ENCODE results near the gene PLAU.
"Not testable (repeated sequence)": the region's sequence is repeated elsewhere in the genome, so short reads cannot be mapped to it uniquely, and the experiment has no call there.

Gene PLAU

GRCh38 chr10:73897693-73898092 is 13.2 kb upstream of the PLAU start:
- DNase-seq (ENCODE audit: low read depth, low spot score): no peak

GRCh38 chr10:73898730-73899410 is 12.1 kb upstream of the PLAU start:
- DNase-seq (ENCODE audit: low read depth, low spot score): no peak

GRCh38 chr10:73899423-73899822 is 11.5 kb upstream of the PLAU start:
- no peak for DNase-seq (ENCODE audit: low read depth, low spot score)

GRCh38 chr10:73900064-73900463 is 10.9 kb upstream of the PLAU start:
- DNase-seq (ENCODE audit: low read depth, low spot score): no peak

- DNase-seq (ENCODE audit: low read depth, low spot score): no peak
Measured at GRCh38 chr10:73901261-73901660, 9.7 kb upstream of the PLAU start.

GRCh38 chr10:73902351-73902750 is 8.6 kb upstream of the PLAU start:
- DNase-seq (ENCODE audit: low read depth, low spot score): no peak

GRCh38 chr10:73905256-73906020 is 5.5 kb upstream of the PLAU start:
- no peak for DNase-seq (ENCODE audit: low read depth, low spot score)

GRCh38 chr10:73906524-73907447 is 4.1 kb upstream of the PLAU start:
- DNase-seq (ENCODE audit: low read depth, low spot score): peak; percentile 95

GRCh38 chr10:73907841-73908517 is 3.0 kb upstream of the PLAU start:
- DNase-seq (ENCODE audit: low read depth, low spot score): peak; percentile 75

GRCh38 chr10:73908853-73909539 is 1.9 kb upstream of the PLAU start:
- peak; percentile 65 for DNase-seq (ENCODE audit: low read depth, low spot score)

GRCh38 chr10:73909540-73910115 is 1.3 kb upstream of the PLAU start:
- DNase-seq (ENCODE audit: low read depth, low spot score): no peak

- no peak for DNase-seq (ENCODE audit: low read depth, low spot score)
Measured at GRCh38 chr10:73910401-73910763, 550 bp upstream of the PLAU start.

- DNase-seq (ENCODE audit: low read depth, low spot score): no peak
Measured at GRCh38 chr10:73911553-73912004, 647 bp downstream of the PLAU start.

- no peak for DNase-seq (ENCODE audit: low read depth, low spot score)
Measured at GRCh38 chr10:73914036-73914435, 3.1 kb downstream of the PLAU start.

GRCh38 chr10:73915206-73915851 is 4.4 kb downstream of the PLAU start:
- DNase-seq (ENCODE audit: low read depth, low spot score): no peak

GRCh38 chr10:73916761-73917470 is 6.0 kb downstream of the PLAU start:
- no peak for DNase-seq (ENCODE audit: low read depth, low spot score)

GRCh38 chr10:73917566-73918305 is 6.8 kb downstream of the PLAU start:
- DNase-seq (ENCODE audit: low read depth, low spot score): no peak

- DNase-seq (ENCODE audit: low read depth, low spot score): not testable (repeated sequence)
Measured at GRCh38 chr10:73919481-73919880, 8.5 kb downstream of the PLAU start.

- DNase-seq (ENCODE audit: low read depth, low spot score): no peak
Measured at GRCh38 chr10:73920089-73920488, 9.2 kb downstream of the PLAU start.
